Endothelial cell (in vitro differentiated cells): Measurements from ENCODE around the gene SMPD4. TPM values are rescaled to one million over a fixed set of nuclear protein-coding genes. Genes with fewer than 3 reads are reported as not detected.
"Not testable (repeated sequence)": the region's sequence is repeated elsewhere in the genome, so short reads cannot be mapped to it uniquely, and the experiment has no call there.

Experiments used
- DNase-seq: peaks from one replicate; pipeline ENCODE4 v3.0.0; 2021; ENCODE audit warnings: low spot score
- H3K27ac Mint-ChIP-seq: one replicate; pipeline ENCODE4 v1.8.0; 2021; ENCODE audit warnings: mixed read lengths, inconsistent platforms; ENCODE audit not compliant: unreplicated experiment
- H3K27me3 Mint-ChIP-seq: one replicate; pipeline ENCODE4 v1.8.0; 2021; ENCODE audit warnings: mild to moderate bottlenecking, moderate library complexity, mixed read lengths, inconsistent platforms; ENCODE audit not compliant: unreplicated experiment
- H3K36me3 Mint-ChIP-seq: one replicate; pipeline ENCODE4 v1.8.0; 2021; ENCODE audit warnings: mild to moderate bottlenecking, low read depth, mixed read lengths, inconsistent platforms; ENCODE audit not compliant: unreplicated experiment
- H3K4me1 Mint-ChIP-seq: one replicate; pipeline ENCODE4 v1.8.0; 2021; ENCODE audit warnings: mild to moderate bottlenecking, mixed read lengths, inconsistent platforms; ENCODE audit not compliant: unreplicated experiment
- H3K4me3 Mint-ChIP-seq: one replicate; pipeline ENCODE4 v1.8.0; 2021; ENCODE audit warnings: mild to moderate bottlenecking, mixed read lengths, inconsistent platforms; ENCODE audit not compliant: unreplicated experiment
- H3K9me3 Mint-ChIP-seq: one replicate; pipeline ENCODE4 v1.8.0; 2021; ENCODE audit warnings: mixed read lengths, inconsistent platforms; ENCODE audit not compliant: unreplicated experiment
- CTCF ChIP-seq: fragments of 200-600 bp; sonication (generic); IDR thresholded peaks from one replicate; pipeline ENCODE4 v1.5.0; 2021; ENCODE audit warnings: antibody characterized with exemption; ENCODE audit not compliant: unreplicated experiment
- total RNA-seq: library from RNA; stranded (reverse); fragmentation: NEBNext Ultra II Directional; extraction: Animal tissue kit (Norgen Biotek cat#: 25700); gene quantifications from one replicate; pipeline ENCODE4 v1.2.1, GENCODE V29; 2021; ENCODE audit not compliant: unreplicated experiment

Gene SMPD4
- total RNA-seq, 1 donor from 2014 or later = 65.6 TPM

- H3K27me3 Mint-ChIP-seq, H3K9me3 Mint-ChIP-seq, H3K4me3 Mint-ChIP-seq, H3K36me3 Mint-ChIP-seq, H3K4me1 Mint-ChIP-seq: not testable (repeated sequence)
- DNase-seq = peak; percentile 54
- TF ChIP-seq CTCF = peak; percentile 19
- peak overlapping the region; percentile 13 for H3K27ac Mint-ChIP-seq
Observed at GRCh38 chr2:130155956-130156623, 25.3 kb downstream of the SMPD4 start.

- peaks cover 5% of the 10 kb centered on the region for H3K36me3 Mint-ChIP-seq
- H3K4me3 Mint-ChIP-seq = no peak overlapping the region
Observed at GRCh38 chr2:130154773-130155765, 26.3 kb downstream of the SMPD4 start.

GRCh38 chr2:130154423-130154770 lies 27.0 kb downstream of the SMPD4 start:
- not testable (repeated sequence) for DNase-seq, H3K4me3 Mint-ChIP-seq, H3K9me3 Mint-ChIP-seq, H3K27me3 Mint-ChIP-seq, H3K4me1 Mint-ChIP-seq, H3K36me3 Mint-ChIP-seq, H3K27ac Mint-ChIP-seq

More at GRCh38 chr2:130154773-130155765, 26.3 kb downstream of the SMPD4 start:
- Mint-ChIP-seq H3K9me3 (no peaks in the 10 kb centered on the region), H3K4me1 (no peaks in the 10 kb centered on the region), H3K27ac (no peak overlapping the region), H3K27me3 (peaks cover 3% of the 10 kb centered on the region)
- no peak for TF ChIP-seq CTCF
- DNase-seq = no peak

- H3K9me3 Mint-ChIP-seq, H3K36me3 Mint-ChIP-seq, H3K27me3 Mint-ChIP-seq, H3K27ac Mint-ChIP-seq, DNase-seq, H3K4me3 Mint-ChIP-seq, H3K4me1 Mint-ChIP-seq: not testable (repeated sequence)
Observed at GRCh38 chr2:130153721-130154422, 27.5 kb downstream of the SMPD4 start.

GRCh38 chr2:130152816-130153595 lies 28.4 kb downstream of the SMPD4 start:
- peaks cover 4% of the 10 kb centered on the region for H3K36me3 Mint-ChIP-seq
- no peak for TF ChIP-seq CTCF
- no peak overlapping the region for H3K4me3 Mint-ChIP-seq
- no peaks in the 10 kb centered on the region for H3K4me1 Mint-ChIP-seq
- no peak overlapping the region for H3K27ac Mint-ChIP-seq
- H3K27me3 Mint-ChIP-seq = peaks cover 5% of the 10 kb centered on the region
- no peaks in the 10 kb centered on the region for H3K9me3 Mint-ChIP-seq
- DNase-seq = no peak

GRCh38 chr2:130152136-130152815 lies 29.1 kb downstream of the SMPD4 start:
- H3K27ac Mint-ChIP-seq, DNase-seq, H3K36me3 Mint-ChIP-seq, H3K4me3 Mint-ChIP-seq, H3K4me1 Mint-ChIP-seq, H3K27me3 Mint-ChIP-seq, H3K9me3 Mint-ChIP-seq: not testable (repeated sequence)

- H3K27ac Mint-ChIP-seq, H3K36me3 Mint-ChIP-seq, H3K4me1 Mint-ChIP-seq, H3K9me3 Mint-ChIP-seq, H3K27me3 Mint-ChIP-seq, H3K4me3 Mint-ChIP-seq, DNase-seq: not testable (repeated sequence)
Observed at GRCh38 chr2:130151145-130151512, 30.3 kb downstream of the SMPD4 start.
